ENCODE results near the gene MCRIP2.

Gene MCRIP2

GRCh38 chr16:610513-611381 lies 30.9 kb upstream of the MCRIP2 start:
- H3K27me3 ChIP-seq (ENCODE audit: insufficient read depth, poor library complexity, severe bottlenecking) = no peaks in the 10 kb centered on the region
- no peak overlapping the region for H3K4me3 ChIP-seq (replicated peaks; ENCODE audit: insufficient read depth, low read length)
- TF ChIP-seq CTCF (IDR thresholded peaks at IDR 0.05; ENCODE audit: insufficient read depth, low read length) (peak; percentile 48), POLR2AphosphoS5 (IDR thresholded peaks at IDR 0.05; ENCODE audit: low read depth) (no peak), REST (IDR thresholded peaks at IDR 0.05; ENCODE audit: insufficient replicate concordance, low read depth) (no peak), SPI1 (IDR thresholded peaks at IDR 0.05; ENCODE audit: borderline replicate concordance, low read depth) (no peak), GABPA (IDR thresholded peaks at IDR 0.05; ENCODE audit: low read depth) (no peak)
- no peak overlapping the region for H3K27ac ChIP-seq (replicated peaks)
- DNase-seq (ENCODE audit: low read depth in 1 of 2, low spot score in 1 of 2) = no peak

DNA sequence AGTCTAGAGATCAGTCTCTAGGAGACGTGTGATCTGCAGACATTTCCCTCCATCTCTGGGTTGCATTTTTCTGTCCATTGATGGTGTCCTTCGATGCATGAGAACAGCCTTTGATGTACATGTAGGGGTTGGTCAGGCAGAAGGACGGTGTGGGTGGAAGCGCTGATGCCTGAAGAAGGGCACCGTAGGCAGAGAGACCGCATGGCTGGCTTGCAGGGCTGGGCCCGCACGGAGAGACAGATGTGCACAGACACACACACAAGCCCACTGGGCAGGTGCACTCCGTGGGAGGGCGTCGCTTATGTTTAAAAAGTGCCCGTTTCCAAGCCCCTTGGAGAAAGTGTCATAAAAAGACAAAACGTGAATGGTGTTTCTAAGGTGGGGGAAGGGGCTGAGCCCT lies 26.5 kb upstream of the MCRIP2 start:
- H3K4me3 ChIP-seq (replicated peaks; ENCODE audit: insufficient read depth, low read length) = no peak overlapping the region
- no peak for DNase-seq (ENCODE audit: low read depth in 1 of 2, low spot score in 1 of 2)
- H3K27ac ChIP-seq (replicated peaks) = no peak overlapping the region
- no peaks in the 10 kb centered on the region for H3K27me3 ChIP-seq (ENCODE audit: insufficient read depth, poor library complexity, severe bottlenecking)
- TF ChIP-seq CTCF (IDR thresholded peaks at IDR 0.05; ENCODE audit: insufficient read depth, low read length) = no peak
- no peak for TF ChIP-seq REST (IDR thresholded peaks at IDR 0.05; ENCODE audit: insufficient replicate concordance, low read depth)
- TF ChIP-seq POLR2AphosphoS5 (IDR thresholded peaks at IDR 0.05; ENCODE audit: low read depth) = no peak
- no peak for TF ChIP-seq SPI1 (IDR thresholded peaks at IDR 0.05; ENCODE audit: borderline replicate concordance, low read depth)
- no peak for TF ChIP-seq GABPA (IDR thresholded peaks at IDR 0.05; ENCODE audit: low read depth)

- no peak overlapping the region for H3K4me3 ChIP-seq (replicated peaks; ENCODE audit: insufficient read depth, low read length)
- no peak overlapping the region for H3K27ac ChIP-seq (replicated peaks)
- TF ChIP-seq GABPA (IDR thresholded peaks at IDR 0.05; ENCODE audit: low read depth) = no peak
- no peak for TF ChIP-seq REST (IDR thresholded peaks at IDR 0.05; ENCODE audit: insufficient replicate concordance, low read depth)
- no peak for TF ChIP-seq POLR2AphosphoS5 (IDR thresholded peaks at IDR 0.05; ENCODE audit: low read depth)
- no peaks in the 10 kb centered on the region for H3K27me3 ChIP-seq (ENCODE audit: insufficient read depth, poor library complexity, severe bottlenecking)
- no peak for DNase-seq (ENCODE audit: low read depth in 1 of 2, low spot score in 1 of 2)
Observed at GRCh38 chr16:616733-617586, 24.7 kb upstream of the MCRIP2 start.

Measured in HL-60 (cell line).